Measurements from ENCODE around the gene ZNF565.

GRCh38 chr19:36144624-36145023 lies 69.8 kb downstream of the ZNF565 start:
- TF ChIP-seq REST (IDR thresholded peaks at IDR 0.05), result no peak
- no peak for TF ChIP-seq ZNF302 (CRISPR knock-in tag; IDR thresholded peaks at IDR 0.05)
- no peak for TF ChIP-seq JUN (IDR thresholded peaks at IDR 0.05)
- TF ChIP-seq, protein P1, sequence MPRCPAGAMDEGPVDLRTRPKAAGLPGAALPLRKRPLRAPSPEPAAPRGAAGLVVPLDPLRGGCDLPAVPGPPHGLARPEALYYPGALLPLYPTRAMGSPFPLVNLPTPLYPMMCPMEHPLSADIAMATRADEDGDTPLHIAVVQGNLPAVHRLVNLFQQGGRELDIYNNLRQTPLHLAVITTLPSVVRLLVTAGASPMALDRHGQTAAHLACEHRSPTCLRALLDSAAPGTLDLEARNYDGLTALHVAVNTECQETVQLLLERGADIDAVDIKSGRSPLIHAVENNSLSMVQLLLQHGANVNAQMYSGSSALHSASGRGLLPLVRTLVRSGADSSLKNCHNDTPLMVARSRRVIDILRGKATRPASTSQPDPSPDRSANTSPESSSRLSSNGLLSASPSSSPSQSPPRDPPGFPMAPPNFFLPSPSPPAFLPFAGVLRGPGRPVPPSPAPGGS (IDR thresholded peaks at IDR 0.05), result no peak
- TF ChIP-seq, protein P2, sequence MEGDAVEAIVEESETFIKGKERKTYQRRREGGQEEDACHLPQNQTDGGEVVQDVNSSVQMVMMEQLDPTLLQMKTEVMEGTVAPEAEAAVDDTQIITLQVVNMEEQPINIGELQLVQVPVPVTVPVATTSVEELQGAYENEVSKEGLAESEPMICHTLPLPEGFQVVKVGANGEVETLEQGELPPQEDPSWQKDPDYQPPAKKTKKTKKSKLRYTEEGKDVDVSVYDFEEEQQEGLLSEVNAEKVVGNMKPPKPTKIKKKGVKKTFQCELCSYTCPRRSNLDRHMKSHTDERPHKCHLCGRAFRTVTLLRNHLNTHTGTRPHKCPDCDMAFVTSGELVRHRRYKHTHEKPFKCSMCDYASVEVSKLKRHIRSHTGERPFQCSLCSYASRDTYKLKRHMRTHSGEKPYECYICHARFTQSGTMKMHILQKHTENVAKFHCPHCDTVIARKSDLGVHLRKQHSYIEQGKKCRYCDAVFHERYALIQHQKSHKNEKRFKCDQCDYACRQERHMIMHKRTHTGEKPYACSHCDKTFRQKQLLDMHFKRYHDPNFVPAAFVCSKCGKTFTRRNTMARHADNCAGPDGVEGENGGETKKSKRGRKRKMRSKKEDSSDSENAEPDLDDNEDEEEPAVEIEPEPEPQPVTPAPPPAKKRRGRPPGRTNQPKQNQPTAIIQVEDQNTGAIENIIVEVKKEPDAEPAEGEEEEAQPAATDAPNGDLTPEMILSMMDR (IDR thresholded peaks at IDR 0.05), result no peak
- TF ChIP-seq RCOR1 (IDR thresholded peaks at IDR 0.05; ENCODE audit: low read depth, low read length), result no peak
- TF ChIP-seq PHF8 (IDR thresholded peaks at IDR 0.05; ENCODE audit: borderline replicate concordance, low read depth), result no peak
- no peak for TF ChIP-seq EP300 (IDR thresholded peaks at IDR 0.05)
- no peak for TF ChIP-seq PBX3 (IDR thresholded peaks at IDR 0.05)
- no peak for TF ChIP-seq CBX8 (IDR thresholded peaks at IDR 0.05)
- no peak for TF ChIP-seq MYC (IDR thresholded peaks at IDR 0.05; ENCODE audit: borderline replicate concordance, low read length)

Data from A549 (cell line).